Measurements from ENCODE around the gene POU4F2.

Gene POU4F2

GRCh38 chr4:146637621-146638332 lies 916 bp upstream of the POU4F2 start:
- TF ChIP-seq, protein P1, sequence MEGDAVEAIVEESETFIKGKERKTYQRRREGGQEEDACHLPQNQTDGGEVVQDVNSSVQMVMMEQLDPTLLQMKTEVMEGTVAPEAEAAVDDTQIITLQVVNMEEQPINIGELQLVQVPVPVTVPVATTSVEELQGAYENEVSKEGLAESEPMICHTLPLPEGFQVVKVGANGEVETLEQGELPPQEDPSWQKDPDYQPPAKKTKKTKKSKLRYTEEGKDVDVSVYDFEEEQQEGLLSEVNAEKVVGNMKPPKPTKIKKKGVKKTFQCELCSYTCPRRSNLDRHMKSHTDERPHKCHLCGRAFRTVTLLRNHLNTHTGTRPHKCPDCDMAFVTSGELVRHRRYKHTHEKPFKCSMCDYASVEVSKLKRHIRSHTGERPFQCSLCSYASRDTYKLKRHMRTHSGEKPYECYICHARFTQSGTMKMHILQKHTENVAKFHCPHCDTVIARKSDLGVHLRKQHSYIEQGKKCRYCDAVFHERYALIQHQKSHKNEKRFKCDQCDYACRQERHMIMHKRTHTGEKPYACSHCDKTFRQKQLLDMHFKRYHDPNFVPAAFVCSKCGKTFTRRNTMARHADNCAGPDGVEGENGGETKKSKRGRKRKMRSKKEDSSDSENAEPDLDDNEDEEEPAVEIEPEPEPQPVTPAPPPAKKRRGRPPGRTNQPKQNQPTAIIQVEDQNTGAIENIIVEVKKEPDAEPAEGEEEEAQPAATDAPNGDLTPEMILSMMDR (IDR thresholded peaks at IDR 0.05; ENCODE audit: control insufficient read depth, insufficient read depth, low read depth, low read length, missing control alignments), result no peak
- DNase-seq (ENCODE audit: low read depth), result no peak
- no peak overlapping the region for H3K4me3 ChIP-seq (ENCODE audit: control insufficient read depth, low read depth, low read length)

- no peak for DNase-seq (ENCODE audit: low read depth)
- no peak overlapping the region; the same call in 1 of the 2 replicates for H3K4me3 ChIP-seq (ENCODE audit: control insufficient read depth, low read depth, low read length)
- TF ChIP-seq, protein P1 (IDR thresholded peaks at IDR 0.05; ENCODE audit: control insufficient read depth, insufficient read depth, low read depth, low read length, missing control alignments), result no peak
These were observed 334 bp upstream of the POU4F2 start for GRCh38 chr4:146638333-146638785.

- no peak for DNase-seq (ENCODE audit: low read depth)
- H3K4me3 ChIP-seq (ENCODE audit: control insufficient read depth, low read depth, low read length), result no peak overlapping the region
- TF ChIP-seq, protein P1 (IDR thresholded peaks at IDR 0.05; ENCODE audit: control insufficient read depth, insufficient read depth, low read depth, low read length, missing control alignments), result no peak
These were observed 826 bp downstream of the POU4F2 start for GRCh38 chr4:146639506-146639932.

DNA sequence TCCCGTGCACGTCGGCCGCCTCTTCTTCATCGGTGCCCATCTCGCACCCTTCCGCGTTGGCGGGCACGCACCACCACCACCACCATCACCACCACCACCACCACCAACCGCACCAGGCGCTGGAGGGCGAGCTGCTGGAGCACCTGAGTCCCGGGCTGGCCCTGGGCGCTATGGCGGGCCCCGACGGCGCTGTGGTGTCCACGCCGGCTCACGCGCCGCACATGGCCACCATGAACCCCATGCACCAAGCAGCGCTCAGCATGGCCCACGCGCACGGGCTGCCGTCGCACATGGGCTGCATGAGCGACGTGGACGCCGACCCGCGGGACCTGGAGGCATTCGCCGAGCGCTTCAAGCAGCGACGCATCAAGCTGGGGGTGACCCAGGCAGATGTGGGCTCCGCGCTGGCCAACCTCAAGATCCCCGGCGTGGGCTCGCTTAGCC lies 1.4 kb downstream of the POU4F2 start:
- no peak for DNase-seq (ENCODE audit: low read depth)
- no peak overlapping the region for H3K4me3 ChIP-seq (ENCODE audit: control insufficient read depth, low read depth, low read length)
- TF ChIP-seq, protein P1 (IDR thresholded peaks at IDR 0.05; ENCODE audit: control insufficient read depth, insufficient read depth, low read depth, low read length, missing control alignments), result no peak

- no peak overlapping the region for H3K4me3 ChIP-seq (ENCODE audit: control insufficient read depth, low read depth, low read length)
- DNase-seq (ENCODE audit: low read depth), result no peak
- TF ChIP-seq, protein P1 (IDR thresholded peaks at IDR 0.05; ENCODE audit: control insufficient read depth, insufficient read depth, low read depth, low read length, missing control alignments), result no peak
These were observed 1.9 kb downstream of the POU4F2 start for GRCh38 chr4:146640465-146641061.

- TF ChIP-seq, protein P1 (IDR thresholded peaks at IDR 0.05; ENCODE audit: control insufficient read depth, insufficient read depth, low read depth, low read length, missing control alignments), result no peak
- DNase-seq (ENCODE audit: low read depth), result no peak
- no peak overlapping the region for H3K4me3 ChIP-seq (ENCODE audit: control insufficient read depth, low read depth, low read length)
These were observed 3.1 kb downstream of the POU4F2 start for GRCh38 chr4:146641762-146642161.

Data from AG09309 (cell line).